ENCODE results near the gene SLC7A14.
A peak's percentile ranks its signal among the peaks of the same experiment; 100 is the strongest.

The SLC7A14 gene

DNA sequence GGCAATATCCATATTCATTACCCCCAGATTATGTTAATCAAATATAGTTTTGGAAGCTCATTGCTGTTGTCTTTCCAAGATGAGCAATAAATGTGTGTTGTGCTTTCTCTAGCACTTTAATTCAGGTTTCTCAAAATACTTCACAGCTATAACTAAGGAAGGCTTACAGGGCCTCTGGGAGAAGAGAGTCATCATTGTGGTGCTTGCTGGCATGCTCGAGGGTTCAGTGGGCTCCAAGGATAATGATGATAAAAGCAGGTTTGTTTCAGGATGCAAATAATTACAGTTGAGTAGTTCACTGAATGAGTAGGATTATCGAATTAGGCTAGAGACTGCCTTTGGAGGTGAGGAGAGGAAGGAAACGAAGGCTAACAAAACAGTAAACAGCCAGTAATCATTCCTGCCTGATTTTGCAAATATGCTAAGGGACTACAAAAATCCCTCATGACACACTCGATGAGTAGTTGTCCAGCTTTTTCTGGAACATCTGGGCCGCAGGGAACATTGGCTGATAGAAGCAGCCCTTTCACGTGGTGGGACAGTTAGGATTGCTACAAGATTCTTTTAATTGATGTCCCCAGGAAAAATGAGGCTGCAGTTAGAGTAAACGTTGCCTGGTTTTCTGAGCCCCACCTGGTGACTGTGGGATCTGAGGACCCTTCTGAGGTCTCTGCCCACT, 54.1 kb downstream of the SLC7A14 start:
- no peak for DNase-seq

DNA sequence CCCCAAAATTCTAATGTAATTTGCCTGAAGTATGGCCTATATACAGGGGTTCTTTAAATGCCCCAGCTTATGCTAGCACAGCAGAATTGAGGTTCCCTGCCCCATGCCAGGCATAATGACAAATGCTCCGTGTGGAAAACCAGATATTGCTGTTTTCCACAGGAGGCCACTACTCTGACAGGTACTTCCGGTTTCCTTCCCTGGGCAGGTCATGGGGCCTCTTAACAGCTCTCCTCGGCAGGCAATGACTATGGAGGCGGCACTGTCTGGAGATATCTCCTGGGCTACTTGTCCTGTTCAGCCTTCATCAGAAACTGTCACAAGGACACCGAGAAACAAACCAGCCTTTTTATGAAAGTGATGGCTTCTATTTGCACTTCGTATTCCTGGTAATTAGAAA, 54.8 kb downstream of the SLC7A14 start:
- no peak for DNase-seq

DNA sequence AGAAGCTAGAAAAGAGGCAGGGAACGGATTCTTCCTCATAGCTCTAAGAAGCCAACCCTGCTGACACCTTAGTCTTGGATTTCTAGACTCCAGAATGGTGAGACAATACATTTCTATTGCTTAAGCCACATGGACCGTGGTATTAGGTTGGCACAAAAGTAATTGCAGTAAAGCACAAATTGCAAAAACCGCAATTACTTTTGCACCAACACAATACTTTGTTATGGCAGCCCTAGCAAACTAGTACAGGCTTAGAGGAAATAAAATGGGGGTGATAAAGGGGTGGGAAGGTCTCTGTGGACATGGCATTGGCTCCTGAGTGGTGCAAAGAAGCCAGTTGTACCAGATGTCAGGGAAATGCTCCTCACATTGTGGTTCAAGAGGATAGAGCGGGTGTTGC, 56.0 kb downstream of the SLC7A14 start:
- no peak for DNase-seq

DNA sequence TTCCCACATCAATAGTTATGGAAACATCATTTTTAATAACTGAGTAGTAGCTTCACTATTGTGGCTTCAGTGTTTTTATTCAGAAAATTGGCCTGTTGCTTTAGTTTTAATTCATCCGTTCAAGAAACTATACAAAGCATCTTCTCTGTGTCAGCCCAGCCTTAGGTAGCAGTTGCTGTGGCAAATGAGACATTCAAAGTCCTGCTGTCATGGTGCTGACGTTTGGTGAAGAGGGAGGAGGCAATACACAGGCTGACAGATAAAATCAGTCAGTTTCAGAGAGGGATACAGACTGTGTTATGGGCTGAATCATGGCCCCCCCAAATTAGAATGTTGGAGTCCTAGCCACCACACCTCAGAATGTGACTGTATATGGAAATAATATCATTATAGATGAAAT, 56.5 kb downstream of the SLC7A14 start:
- DNase-seq = no peak

DNA sequence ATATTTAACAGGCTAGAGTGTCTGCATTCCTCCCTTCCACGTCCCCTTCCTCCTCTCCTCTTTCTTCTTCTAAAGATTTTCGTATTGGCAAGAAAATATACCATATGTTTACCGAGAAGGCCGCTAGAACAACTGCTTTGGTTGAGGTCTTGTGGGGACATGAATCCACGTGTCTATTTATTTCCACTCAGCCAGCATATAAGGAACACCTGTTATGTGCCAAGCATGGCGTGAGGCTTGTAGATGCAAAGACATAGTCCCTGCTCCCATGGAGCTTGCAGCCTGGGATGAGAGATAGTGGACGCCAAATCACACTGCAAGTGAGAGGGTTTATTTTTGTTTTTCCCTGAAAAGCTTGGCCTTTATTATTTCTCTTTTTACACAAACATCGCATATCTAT, 57.1 kb downstream of the SLC7A14 start:
- no peak for DNase-seq

DNA sequence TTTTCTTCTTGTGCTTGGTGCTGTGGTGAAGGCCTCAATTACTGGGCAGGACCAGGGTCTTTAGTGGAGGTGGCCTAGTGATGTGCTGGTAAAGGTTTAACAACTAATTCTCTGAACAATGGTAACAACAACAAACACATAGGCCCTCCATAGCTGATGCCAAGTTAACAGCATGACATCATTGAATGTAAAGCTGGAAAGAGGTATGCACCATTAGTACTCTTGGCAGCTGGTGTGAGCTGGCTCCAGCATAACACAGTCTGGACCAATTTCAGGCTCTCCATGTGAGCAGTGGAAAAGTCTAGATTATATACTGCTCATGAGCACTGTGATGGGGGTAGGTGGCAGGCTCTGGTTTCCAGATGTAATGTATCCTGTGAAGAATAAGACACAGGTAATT, 61.8 kb downstream of the SLC7A14 start:
- DNase-seq = no peak

DNA sequence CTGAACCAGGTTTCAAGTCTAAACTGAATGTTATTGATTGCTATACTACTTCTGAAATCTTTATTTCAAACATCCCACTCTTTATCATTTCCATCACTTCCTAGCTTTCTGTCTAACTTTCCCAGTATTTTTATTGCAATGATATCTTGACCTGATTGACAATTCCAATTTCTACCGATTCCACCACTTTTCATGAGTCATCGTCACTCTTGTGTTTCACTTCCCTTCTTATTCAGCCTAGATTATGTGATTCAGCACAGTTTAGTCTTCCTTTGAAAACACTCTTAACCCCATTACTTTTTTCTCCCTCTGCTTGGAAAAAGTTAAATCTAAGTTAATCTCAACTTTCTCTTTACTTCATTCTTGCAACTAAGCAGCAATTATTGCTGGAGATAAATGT, 62.6 kb downstream of the SLC7A14 start:
- no peak for DNase-seq

DNA sequence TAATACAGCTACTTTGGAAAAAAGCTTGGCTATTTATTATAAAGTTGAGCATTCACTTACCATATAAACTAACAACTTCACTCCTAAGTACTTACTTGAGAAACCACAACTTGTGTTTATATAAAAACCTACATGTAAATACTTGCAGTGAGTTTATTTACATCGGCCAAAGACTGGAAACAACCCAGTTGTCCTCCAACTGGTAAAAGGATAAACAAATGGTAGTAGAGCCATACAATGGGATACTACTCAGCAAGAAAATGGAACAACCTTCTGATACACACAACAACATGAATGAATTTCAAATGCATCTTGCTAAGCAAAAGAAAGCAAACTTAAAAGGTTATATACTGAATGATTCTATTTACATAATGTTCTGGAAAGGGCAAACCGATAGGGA, 63.7 kb downstream of the SLC7A14 start:
- no peak for DNase-seq

DNA sequence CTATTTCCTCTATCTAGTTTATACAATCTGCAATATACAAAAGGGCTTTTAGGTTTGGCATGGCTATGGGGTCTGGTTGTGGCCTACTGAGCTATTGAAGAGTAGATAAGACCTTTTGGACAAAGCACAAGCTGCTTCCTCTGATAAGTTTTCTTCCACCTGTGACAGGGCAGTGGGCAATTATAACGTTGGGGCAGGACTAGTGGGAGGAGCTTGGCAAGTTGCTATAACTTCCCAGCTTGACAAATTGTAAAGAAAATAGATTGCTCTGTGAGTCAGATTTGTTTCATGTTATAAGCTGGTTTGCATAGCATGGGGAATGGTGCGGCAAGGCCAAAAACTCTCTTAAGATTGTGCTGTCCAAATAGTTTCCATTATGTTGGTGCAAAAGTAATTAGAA, 64.9 kb downstream of the SLC7A14 start:
- DNase-seq = no peak

DNA sequence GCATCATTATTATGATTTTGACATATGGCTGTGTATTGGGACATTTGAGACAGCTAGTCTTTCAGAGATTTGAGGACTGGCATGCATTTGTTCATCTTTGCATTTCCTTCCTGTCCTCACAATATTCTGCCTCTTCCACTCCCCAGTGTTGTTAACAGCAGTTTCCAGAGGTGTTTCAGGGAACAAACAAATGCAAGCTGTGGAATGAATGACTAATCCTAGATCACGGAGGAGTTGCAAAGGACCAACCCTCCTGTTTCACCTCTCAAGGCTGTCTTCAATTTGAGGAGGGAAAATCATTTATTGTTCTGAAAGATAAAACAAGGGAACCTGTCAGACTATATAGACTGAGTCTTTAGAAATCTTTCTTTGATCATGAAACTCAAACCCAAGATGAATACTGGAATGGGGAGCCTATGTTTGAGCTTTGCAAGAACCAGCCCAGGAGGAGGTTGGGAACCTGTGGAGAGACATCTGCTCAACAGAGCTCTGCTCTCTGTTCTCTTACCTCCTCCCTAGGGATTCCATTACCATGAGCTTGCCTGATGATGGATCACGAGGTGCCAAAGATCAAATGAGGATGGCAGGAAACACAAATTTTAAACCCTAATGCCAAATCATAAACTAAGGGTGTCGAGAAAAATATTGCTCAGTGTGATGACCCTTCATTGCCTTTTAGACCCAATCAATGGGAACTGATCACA, 68.5 kb downstream of the SLC7A14 start:
- no peak for DNase-seq

DNA sequence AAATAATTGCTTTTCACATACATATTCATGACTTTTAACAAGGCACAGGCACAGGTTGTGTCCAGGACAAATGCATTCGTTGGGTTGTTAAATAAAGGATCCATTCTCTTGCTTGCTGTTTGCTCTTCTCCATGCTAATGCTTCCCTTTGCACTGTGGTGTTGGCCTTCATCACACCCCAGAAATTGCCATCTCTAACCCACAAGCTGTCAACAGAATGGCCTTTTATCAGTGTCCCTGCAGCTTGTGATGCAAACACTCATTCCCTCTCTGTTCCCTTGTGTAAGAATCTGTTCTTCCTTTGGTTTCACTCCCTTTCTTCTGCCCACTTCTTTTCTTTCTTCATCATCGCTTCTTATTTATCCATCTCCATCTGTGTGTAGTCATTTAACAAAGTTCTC, 72.2 kb downstream of the SLC7A14 start:
- no peak for DNase-seq

DNA sequence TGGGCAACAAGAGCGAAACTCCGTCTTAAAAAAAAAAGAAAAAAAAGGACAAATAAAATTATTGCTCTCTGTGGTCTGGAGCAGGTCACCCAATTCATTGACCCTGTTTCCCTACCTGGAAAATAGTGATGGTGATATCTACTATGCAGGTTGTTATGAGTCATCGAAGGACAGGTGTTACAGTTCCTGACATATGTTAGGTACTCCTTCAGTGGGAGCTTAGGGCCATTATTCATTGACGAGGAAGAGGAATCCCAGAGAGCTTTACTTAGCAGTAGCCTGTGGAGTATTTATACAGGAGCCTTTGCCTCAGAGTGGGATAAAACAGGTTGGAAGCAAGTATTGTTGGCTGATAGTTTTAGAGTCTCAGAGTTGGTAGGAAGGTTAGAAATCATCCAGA, 74.5 kb downstream of the SLC7A14 start:
- no peak for DNase-seq

DNA sequence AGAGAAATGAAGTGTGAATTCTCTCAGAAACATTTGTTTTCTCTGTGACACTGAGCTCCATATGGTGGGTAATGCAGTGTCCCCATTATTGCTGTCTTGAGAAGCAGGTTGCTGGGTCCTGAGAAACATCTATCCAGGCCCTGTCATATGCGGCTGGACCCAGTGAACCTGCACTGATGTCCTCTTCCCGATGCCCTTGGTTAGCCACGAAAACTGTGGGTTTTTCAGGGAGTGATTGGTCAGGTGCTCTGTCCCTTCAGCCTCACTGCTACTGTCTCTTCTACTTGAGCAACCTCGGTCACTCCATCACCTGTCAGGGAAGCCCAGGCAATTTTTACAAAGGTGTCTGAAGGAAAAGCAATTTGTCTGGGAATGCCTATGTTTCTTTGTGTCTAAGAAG, 77.0 kb downstream of the SLC7A14 start:
- DNase-seq = no peak

DNA sequence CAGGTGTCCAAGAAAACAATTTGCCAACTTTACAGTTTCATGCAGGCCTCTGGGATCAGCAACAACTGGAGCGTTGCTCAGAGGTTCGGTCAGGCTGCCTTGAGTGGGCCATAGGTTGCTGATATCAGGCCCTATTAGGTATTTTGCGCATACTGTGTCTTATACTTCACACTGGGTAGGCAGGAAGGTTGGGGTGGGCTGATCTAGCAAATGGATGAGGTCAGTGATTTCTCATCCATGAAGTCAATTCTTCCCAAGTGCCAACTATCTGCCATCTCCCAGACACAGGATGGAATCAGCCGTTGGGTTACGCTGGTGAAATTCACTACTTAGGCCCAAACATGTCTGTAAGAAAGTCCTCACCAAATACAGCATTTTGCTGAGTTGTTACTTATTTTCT, 77.6 kb downstream of the SLC7A14 start:
- DNase-seq = no peak

DNA sequence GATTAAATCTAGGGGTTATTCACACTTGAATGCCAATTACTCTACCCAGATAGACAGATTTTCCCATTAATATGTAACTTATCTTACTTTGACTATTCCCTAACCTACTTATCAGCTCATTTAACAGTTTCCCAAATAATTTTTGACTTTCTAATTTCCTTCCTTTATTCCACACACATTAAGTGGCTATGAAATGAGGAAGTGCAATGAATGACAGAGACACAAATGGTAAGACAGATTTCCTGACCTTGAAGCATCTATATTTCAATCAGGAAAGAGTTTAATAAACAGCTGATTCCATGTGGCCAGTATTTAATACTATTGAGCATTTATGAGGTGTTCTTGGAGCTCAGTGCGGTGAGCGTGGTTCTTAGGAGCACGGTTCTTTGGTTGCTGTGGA, 78.8 kb downstream of the SLC7A14 start:
- no peak for DNase-seq

DNA sequence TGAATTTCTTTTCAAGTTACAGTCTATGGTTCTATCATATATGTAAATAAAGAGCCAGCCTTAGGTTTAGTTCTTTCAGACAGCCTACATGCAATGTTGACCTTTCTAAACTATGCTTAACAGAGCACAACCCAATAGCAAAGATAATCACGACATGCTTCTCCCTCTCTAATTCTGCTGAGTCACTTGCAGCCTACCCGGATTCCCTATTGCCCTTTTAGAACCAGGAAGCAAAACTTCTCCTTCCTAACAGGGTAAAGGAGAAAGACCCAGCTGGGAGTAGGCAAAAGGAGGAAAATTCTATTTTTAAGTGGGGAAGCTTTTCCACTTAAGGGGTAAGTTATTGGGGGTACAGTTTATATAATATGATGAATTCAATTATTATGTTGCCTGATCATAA, 79.3 kb downstream of the SLC7A14 start:
- DNase-seq = no peak

DNA sequence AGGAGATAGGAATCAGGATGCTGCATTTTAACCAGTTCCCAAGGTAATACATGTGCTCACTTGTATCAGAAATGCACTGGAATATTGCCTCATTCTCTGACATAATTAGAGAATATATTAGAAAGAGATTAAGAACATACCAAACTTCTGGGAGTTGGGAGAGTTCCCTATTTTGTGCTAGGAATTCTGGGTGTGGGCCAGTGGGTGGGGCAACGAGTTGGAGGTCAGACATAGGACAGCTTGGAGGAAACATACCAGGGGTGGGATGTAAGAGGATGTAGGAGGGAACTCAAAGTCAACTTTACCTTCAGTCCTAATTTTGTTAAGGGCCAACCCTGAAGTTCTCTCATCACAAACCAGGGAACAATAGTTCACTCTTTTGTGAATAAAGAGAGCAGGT, 83.6 kb downstream of the SLC7A14 start:
- no peak for DNase-seq

DNA sequence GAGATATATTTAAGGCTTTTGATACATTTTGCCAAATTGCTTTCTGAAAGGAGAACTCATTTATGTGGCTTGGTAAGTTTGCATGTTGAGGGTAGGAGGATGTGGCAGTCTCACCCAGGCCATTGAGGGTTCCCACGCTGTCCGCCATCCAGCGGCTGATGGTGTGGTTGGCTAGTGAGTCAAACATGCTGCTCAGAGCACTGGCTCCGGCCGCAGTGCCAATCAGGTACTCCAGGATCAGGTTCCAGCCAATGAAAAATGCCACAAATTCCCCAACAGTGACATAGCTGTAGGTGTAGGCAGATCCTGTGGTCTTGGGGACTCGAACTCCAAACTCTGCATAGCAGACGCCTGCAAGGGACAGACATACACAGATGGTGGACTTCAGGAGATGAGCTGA, 84.9 kb downstream of the SLC7A14 start:
- DNase-seq = no peak

DNA sequence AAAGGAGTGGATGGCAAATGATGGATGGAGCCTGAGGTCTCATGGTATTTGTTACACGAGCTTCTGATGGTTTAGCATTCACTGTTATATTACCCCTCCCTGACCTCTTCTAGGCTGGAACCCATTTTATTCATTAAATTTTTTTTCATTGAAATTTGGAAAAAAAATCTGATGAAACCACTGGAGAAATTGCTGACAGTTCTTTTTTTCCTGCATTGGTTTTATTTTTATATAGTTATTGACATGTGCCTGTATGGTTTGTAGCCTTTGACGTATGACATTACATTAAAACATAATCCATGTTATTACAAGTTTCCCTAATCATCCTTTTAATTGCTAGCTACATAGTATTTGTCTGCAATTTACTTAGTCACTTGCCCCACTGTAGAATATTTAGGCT, 85.4 kb downstream of the SLC7A14 start:
- no peak for DNase-seq

DNA sequence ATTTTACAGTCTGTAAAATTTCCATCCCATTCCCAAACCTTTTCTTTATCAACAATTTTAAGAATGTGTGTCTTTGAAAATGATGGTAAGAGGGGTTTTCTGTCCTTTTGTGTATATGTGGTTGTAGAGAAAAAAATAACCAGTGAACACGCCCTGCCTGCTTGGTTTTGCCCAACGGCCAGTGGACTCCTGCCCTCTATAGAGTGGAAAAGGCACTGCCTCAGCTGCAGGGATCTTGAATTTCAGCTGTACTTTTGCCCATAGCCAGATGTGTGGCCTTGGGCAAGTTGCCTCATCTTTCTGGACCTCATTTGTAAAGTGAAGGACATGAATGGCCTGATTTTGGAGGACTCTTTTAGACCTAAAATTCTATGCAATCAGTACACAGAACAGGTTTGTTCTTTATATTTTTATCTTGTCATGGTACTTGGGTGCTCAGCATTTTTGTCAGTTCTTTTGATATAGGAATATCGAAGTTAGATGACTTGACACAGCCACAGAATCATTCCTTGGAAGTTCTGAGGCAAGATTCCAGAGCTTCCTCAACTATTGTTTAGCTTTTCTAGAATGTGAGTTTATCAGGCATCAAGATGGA, 86.2 kb downstream of the SLC7A14 start:
- DNase-seq = peak; percentile 47

DNA sequence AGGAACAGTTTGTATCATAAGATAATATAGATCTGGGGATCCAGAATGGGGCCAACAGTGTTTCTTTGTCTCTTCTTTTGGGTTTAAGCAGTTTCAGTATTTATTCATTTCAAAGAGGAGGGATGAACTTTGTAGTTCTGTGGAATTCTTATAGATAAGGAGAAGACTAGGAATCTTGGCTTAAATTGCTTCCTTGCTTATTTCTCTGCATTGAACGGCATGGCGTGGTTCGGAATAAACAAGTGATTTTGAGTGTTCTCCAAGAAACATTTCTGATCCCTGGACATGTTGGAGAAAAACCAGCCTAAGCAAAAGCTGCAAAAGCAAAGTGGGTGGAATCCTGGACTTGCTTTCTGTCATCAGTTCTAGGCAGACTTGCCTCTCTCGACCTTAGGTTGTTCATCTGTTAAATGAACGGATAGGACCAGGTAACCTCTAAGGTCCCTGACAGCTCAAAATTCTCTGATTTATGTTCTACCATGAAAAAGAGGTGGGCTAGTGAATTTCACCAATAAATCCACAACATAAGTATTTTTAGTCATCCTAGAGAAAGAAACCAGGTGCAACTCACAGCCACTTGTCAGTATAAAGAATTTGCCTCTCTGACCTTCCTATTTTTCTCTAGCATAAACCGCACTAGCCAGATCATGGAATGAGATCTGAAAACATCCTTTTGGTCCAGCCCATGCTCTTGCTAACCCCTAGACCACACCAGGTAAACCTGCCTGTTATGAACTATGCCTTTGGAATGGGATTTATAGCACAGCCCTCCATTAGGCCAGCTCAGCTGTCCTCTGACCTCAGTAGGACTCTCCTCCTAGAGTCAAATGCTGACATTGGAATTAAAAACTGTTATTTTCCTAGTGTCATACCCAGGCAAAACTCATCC, 88.4 kb downstream of the SLC7A14 start:
- no peak for DNase-seq

DNA sequence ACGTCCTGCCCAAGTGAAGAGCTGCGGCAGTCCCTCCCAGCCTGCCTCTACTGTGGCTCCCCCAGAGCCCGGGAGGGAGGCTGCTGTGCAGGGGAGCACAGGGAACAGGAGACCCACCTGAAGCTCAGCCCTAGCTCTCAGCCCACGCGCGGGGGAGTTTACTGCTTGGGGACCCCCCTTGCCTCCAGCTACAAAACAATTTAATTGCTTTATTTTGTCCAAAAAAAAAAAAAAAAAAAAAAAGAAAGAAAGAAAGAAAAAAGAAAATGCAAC, 89.1 kb downstream of the SLC7A14 start:
- no peak for DNase-seq

DNA sequence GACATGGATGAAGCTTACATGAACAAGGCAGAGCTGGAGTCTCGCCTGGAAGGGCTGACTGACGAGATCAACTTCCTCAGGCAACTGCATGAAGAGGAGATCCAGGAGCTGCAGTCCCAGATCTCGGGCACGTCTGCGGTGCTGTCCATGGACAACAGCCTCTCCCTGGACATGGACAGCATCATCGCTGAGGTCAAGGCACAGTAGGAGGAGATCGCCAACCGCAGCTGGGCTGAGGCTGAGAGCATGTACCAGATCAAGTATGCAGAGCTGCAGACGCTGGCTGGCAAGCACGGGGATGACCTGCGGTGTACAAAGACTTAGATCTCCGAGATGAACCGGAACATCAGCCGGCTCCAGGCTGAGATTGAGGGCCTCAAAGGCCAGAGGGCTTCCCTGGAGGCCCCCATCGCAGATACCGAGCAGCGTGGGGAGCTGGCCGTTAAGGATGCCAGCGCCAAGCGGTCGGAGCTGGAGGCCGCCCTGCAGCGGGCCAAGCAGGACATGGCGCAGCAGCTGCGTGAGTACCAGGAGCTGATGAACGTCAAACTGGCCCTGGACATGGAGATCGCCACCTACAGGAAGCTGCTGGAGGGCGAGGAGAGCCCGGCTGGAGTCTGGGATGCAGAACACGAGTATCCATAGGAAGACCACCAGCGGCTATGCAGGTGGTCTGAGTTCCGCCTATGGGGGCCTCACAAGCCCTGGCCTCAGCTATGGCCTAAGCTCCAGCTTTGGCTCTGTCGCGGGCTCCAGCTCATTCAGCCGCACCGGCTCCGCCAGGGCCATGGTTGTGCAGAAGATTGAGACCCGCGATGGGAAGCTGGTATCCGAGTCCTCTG, 89.6 kb downstream of the SLC7A14 start:
- no peak for DNase-seq

Measured in 8988T (cell line).